ENCODE results near the gene HNRNPA2B1.

Gene HNRNPA2B1

GRCh38 chr7:26141077-26141476 lies 59.5 kb downstream of the HNRNPA2B1 start:
- no peak for DNase-seq

GRCh38 chr7:26140380-26140779 lies 60.2 kb downstream of the HNRNPA2B1 start:
- DNase-seq: no peak
